OCI-LY3 (cell line): Measurements from ENCODE around the gene THAP11.

Source experiments
- H2AFZ ChIP-seq: fragments of 200-600, 300-600 bp; shearing (Covaris generic); 2 replicates; pipeline ENCODE4 v1.6.0; 2014; ENCODE audit warnings: antibody characterized with exemption, low read depth, low read length
- H3K27ac ChIP-seq: fragments of 200-600, 300-600 bp; sonication (generic); 2 replicates; pipeline ENCODE4 v1.5.1; 2014; ENCODE audit warnings: mild to moderate bottlenecking, low read length, moderate library complexity, mixed read lengths
- H3K27me3 ChIP-seq: fragments of 200-600, 300-600 bp; sonication (generic); 2 replicates; pipeline ENCODE4 v1.6.1; 2014; ENCODE audit warnings: low read depth, low read length, mixed read lengths
- H3K36me3 ChIP-seq: fragments of 200-600, 300-600 bp; sonication (generic); replicated peaks from 2 replicates; pipeline ENCODE3; 2014; ENCODE audit warnings: low read depth, low read length, mixed read lengths
- H3K4me1 ChIP-seq: fragments of 300-600, 200-600 bp; sonication (generic); 2 replicates; pipeline ENCODE4 v1.6.1; 2014; ENCODE audit warnings: low read length, mixed read lengths
- H3K4me2 ChIP-seq: fragments of 200-600, 300-600 bp; sonication (generic); 2 replicates; pipeline ENCODE4 v1.6.1; 2014; ENCODE audit warnings: low read length, mixed read lengths
- H3K4me3 ChIP-seq: fragments of 300-600, 200-600 bp; sonication (generic); 2 replicates; pipeline ENCODE4 v1.5.1; 2014; ENCODE audit warnings: antibody characterized with exemption, mild to moderate bottlenecking, low read length, moderate library complexity
- H3K79me2 ChIP-seq: fragments of 300-600, 200-600 bp; shearing (Covaris generic); 2 replicates; pipeline ENCODE4 v1.6.1; 2014; ENCODE audit warnings: mild to moderate bottlenecking, low read length, mixed read lengths
- H3K9ac ChIP-seq: fragments of 300-600, 200-600 bp; shearing (Covaris generic); 2 replicates; pipeline ENCODE4 v1.6.0; 2014; ENCODE audit warnings: mild to moderate bottlenecking, low read length, moderate library complexity
- H3K9me3 ChIP-seq: fragments of 200-600, 300-600 bp; shearing (Covaris generic); 2 replicates; pipeline ENCODE4 v1.6.1; 2014; ENCODE audit warnings: low read length, mixed read lengths; ENCODE audit not compliant: insufficient read depth
- H4K20me1 ChIP-seq: fragments of 200-600, 300-600 bp; sonication (generic); 2 replicates; pipeline ENCODE4 v1.6.1; 2016; ENCODE audit warnings: low read length, mixed read lengths; ENCODE audit not compliant: insufficient read depth
- CTCF ChIP-seq: fragments of 200-600, 300-600 bp; sonication (generic); IDR thresholded peaks from 2 replicates; pipeline ENCODE4 v1.5.1; 2014; ENCODE audit warnings: antibody characterized with exemption, low read length, low read depth
- EZH2phosphoT487 ChIP-seq: fragments of 200-600 bp; shearing (Covaris generic); IDR thresholded peaks from 2 replicates; pipeline ENCODE4 v1.6.1; 2018; ENCODE audit warnings: antibody characterized with exemption, mixed run types, low read depth

THAP11 gene

GRCh38 chr16:67872131-67872630 is 30.1 kb downstream of the THAP11 start:
- peaks cover 22% of the 10 kb centered on the region for H3K36me3 ChIP-seq
- peak overlapping the region; percentile 95 for H3K4me3 ChIP-seq
- no peak for TF ChIP-seq EZH2phosphoT487
- no peaks in the 10 kb centered on the region for H3K9me3 ChIP-seq
- peak overlapping the region; percentile 77 for H3K9ac ChIP-seq
- peaks cover 37% of the 10 kb centered on the region for H3K79me2 ChIP-seq
- peak overlapping the region; percentile 52 for H3K27ac ChIP-seq
- peaks cover 15% of the 10 kb centered on the region for H4K20me1 ChIP-seq
- peak overlapping the region; percentile 44; the same call in 1 of the 2 replicates for H2AFZ ChIP-seq
- H3K27me3 ChIP-seq: no peaks in the 10 kb centered on the region
- H3K4me2 ChIP-seq: peak overlapping the region; percentile 98
- peaks cover 14% of the 10 kb centered on the region for H3K4me1 ChIP-seq

GRCh38 chr16:67872631-67873434 is 30.7 kb downstream of the THAP11 start, which contains the start of gene EDC4:
EDC4 (plus strand) TSS chr16:67873052; CDS start chr16:67873262, 210 bp downstream.
- peak within 1 kb of the TSS; percentile 98 for H3K4me2 ChIP-seq
- H4K20me1 ChIP-seq: peaks cover 15% of the 10 kb centered on the region
- peak within 1 kb of the TSS; percentile 77 for H3K9ac ChIP-seq
- TF ChIP-seq CTCF: no peak
- TF ChIP-seq EZH2phosphoT487: no peak
- H3K79me2 ChIP-seq: peaks cover 37% of the 10 kb centered on the region
- peak within 1 kb of the TSS; percentile 89 for H2AFZ ChIP-seq
- no peaks in the 10 kb centered on the region for H3K9me3 ChIP-seq
- peak within 1 kb of the TSS; percentile 52 for H3K27ac ChIP-seq
- peak within 1 kb of the TSS; percentile 95 for H3K4me3 ChIP-seq
- peaks cover 25% of the 10 kb centered on the region for H3K36me3 ChIP-seq
- H3K4me1 ChIP-seq: peaks cover 14% of the 10 kb centered on the region
- H3K27me3 ChIP-seq: no peaks in the 10 kb centered on the region

GRCh38 chr16:67873435-67874370 is 31.6 kb downstream of the THAP11 start:
- no peaks in the 10 kb centered on the region for H3K9me3 ChIP-seq
- peak overlapping the region; percentile 77 for H3K9ac ChIP-seq
- TF ChIP-seq EZH2phosphoT487: no peak
- no peak for TF ChIP-seq CTCF
- H2AFZ ChIP-seq: peak overlapping the region; percentile 89; the same call in 1 of the 2 replicates
- H3K27me3 ChIP-seq: no peaks in the 10 kb centered on the region
- peaks cover 37% of the 10 kb centered on the region for H3K79me2 ChIP-seq
- peak overlapping the region; percentile 95 for H3K4me3 ChIP-seq
- peaks cover 15% of the 10 kb centered on the region for H4K20me1 ChIP-seq
- H3K4me2 ChIP-seq: peak overlapping the region; percentile 98
- H3K36me3 ChIP-seq: peaks cover 26% of the 10 kb centered on the region
- peaks cover 14% of the 10 kb centered on the region for H3K4me1 ChIP-seq
- peak overlapping the region; percentile 34 for H3K27ac ChIP-seq

- H3K36me3 ChIP-seq: peaks cover 31% of the 10 kb centered on the region
- peaks cover 37% of the 10 kb centered on the region for H3K79me2 ChIP-seq
- H3K4me1 ChIP-seq: peaks cover 14% of the 10 kb centered on the region
- H3K27ac ChIP-seq: no peak overlapping the region
- peak overlapping the region; percentile 95 for H3K4me3 ChIP-seq
- TF ChIP-seq CTCF: no peak
- no peak for TF ChIP-seq EZH2phosphoT487
- no peak overlapping the region; the same call in 1 of the 2 replicates for H3K9ac ChIP-seq
- H4K20me1 ChIP-seq: peaks cover 15% of the 10 kb centered on the region
- no peak overlapping the region for H2AFZ ChIP-seq
- H3K4me2 ChIP-seq: peak overlapping the region; percentile 98
- H3K9me3 ChIP-seq: no peaks in the 10 kb centered on the region
- H3K27me3 ChIP-seq: no peaks in the 10 kb centered on the region
Measured at GRCh38 chr16:67874372-67874771, 32.3 kb downstream of the THAP11 start.
